Esophagus (tissue), 2 donors: Measurements from ENCODE around the gene USP14. TPM values are rescaled to one million over a fixed set of nuclear protein-coding genes. Genes with fewer than 3 reads are reported as not detected.

Experiments
- H3K27ac ChIP-seq, 2 donors: one replicate each; pipeline ENCODE4 v1.5.1; 2013; ENCODE audit warnings: low read depth in 2 of 2, mild to moderate bottlenecking in 2 of 2, inconsistent platforms in 1 of 2, low read length in 1 of 2, moderate library complexity in 1 of 2
- H3K27me3 ChIP-seq, 2 donors: one replicate each; pipeline ENCODE4 v1.6.1; 2013; ENCODE audit warnings: low read length in 2 of 2, control low read depth in 1 of 2, mild to moderate bottlenecking in 1 of 2; ENCODE audit not compliant: insufficient read depth in 2 of 2, control insufficient read depth in 1 of 2
- H3K36me3 ChIP-seq, 2 donors: one replicate each; pipeline ENCODE4 v1.6.1; 2013; ENCODE audit warnings: low read length in 1 of 2; ENCODE audit not compliant: control insufficient read depth in 2 of 2, insufficient read depth in 2 of 2
- H3K4me1 ChIP-seq, 2 donors: one replicate each; pipeline ENCODE4 v1.6.1; 2013; ENCODE audit warnings: low read length in 1 of 2; ENCODE audit not compliant: control insufficient read depth in 2 of 2, insufficient read depth in 2 of 2
- H3K4me3 ChIP-seq, 2 donors: one replicate each; pipeline ENCODE4 v1.5.1; 2013; ENCODE audit warnings: low read length in 2 of 2, mild to moderate bottlenecking in 2 of 2, low read depth in 1 of 2, moderate library complexity in 1 of 2
- H3K9me3 ChIP-seq, 2 donors: one replicate each; pipeline ENCODE4 v1.6.1; 2013; ENCODE audit warnings: mild to moderate bottlenecking in 2 of 2, low read depth in 1 of 2, low read length in 1 of 2, moderate library complexity in 1 of 2; ENCODE audit not compliant: control insufficient read depth in 2 of 2, insufficient read depth in 1 of 2
- WGBS, 2 donors: extraction: QIAGEN DNeasy Blood & Tissue Kit; methylation state at CpG; one replicate each; pipeline ENCODE4 v1.1.7; 2013; 5-methylcytosine and 5-hydroxymethylcytosine counted together
- polyA plus RNA-seq, 2 donors: library from polyadenylated mRNA; stranded (reverse); fragments of 200-250 nt; gene quantifications; one replicate each; pipeline ENCODE4 v1.2.3, GENCODE V29; 2013
- donor health status: healthy with polysubstance abuse.
- donor health status: Bipolar disorder and iron deficiency.

Gene USP14
- polyA plus RNA-seq, 2 donors: 13.8 to 23.4 TPM

DNA sequence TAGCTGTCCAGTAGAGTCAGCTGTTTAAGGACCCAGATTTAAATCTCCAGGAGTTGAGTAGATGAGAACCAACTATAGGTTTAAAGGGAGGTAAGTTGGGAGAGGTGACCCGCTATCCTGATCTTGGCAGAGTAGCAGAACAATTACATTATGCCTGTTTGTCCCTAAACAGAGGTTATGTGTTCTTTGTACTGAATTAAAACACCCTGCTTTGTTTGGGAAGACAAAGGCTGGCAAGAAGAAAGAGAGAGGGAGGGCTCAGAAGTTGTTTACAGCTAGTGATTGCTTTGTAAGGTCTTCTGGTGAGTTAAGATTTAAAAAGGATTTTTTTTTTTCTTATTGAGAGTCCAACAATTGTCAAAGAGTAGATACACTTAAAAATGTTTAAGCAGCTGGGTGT is 37.3 kb downstream of the USP14 start:
- H3K27ac ChIP-seq: no peak overlapping the region
- no peaks in the 10 kb centered on the region for H3K9me3 ChIP-seq
- H3K36me3 ChIP-seq: peaks cover 3 to 6% of the 10 kb centered on the region in 2 donors
- 100% methylated on average over 1 of the region's 1 CpG for WGBS, 2 donors
- H3K4me1 ChIP-seq: no peaks in the 10 kb centered on the region
- H3K27me3 ChIP-seq: no peaks in the 10 kb centered on the region
- no peak overlapping the region for H3K4me3 ChIP-seq

DNA sequence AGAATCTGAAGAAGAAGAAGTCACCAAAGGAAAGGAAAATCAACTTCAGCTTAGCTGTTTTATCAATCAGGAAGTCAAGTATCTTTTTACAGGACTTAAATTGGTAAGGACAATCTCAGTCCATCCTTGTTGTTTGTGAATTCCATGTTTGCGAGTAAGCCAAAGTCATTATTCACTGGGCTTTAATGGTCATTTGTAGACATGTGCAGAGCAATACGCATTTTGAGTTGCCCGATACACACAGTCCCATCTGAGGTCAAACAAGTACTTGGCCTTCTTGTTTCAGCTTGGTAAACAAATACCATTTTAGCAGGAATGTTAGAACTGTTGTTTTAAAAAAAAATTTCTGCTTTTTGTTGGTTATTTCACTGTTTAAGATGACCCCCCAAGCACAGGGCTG is 40.9 kb downstream of the USP14 start:
- 96 to 98% methylated on average over 3 of the region's 3 CpGs for WGBS, 2 donors
- no peak overlapping the region for H3K4me3 ChIP-seq
- no peaks in the 10 kb centered on the region for H3K27me3 ChIP-seq
- peaks cover 3 to 6% of the 10 kb centered on the region in 2 donors for H3K36me3 ChIP-seq
- no peak overlapping the region for H3K27ac ChIP-seq
- H3K4me1 ChIP-seq: no peaks in the 10 kb centered on the region
- no peaks in the 10 kb centered on the region for H3K9me3 ChIP-seq

DNA sequence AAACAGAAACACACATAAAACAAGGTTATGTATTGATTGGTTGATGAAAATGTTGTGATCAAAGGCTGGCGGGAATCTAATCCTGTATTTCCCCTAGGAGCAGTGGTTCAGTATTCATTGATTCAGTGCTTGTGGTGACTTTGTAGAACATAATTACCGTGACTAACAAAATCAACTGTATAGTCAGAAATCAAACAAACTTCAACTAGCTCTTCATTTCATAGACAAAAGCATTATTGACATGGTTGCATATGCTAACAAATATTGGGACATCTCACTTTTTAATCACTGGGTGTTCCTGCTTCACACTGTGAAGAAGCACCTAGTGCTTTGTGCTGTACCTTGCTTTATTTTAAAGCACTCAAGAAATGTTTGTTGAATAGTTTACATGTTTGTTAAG is 41.4 kb downstream of the USP14 start:
- H3K9me3 ChIP-seq: no peaks in the 10 kb centered on the region
- no peaks in the 10 kb centered on the region for H3K4me1 ChIP-seq
- H3K27me3 ChIP-seq: no peaks in the 10 kb centered on the region
- H3K27ac ChIP-seq: no peak overlapping the region
- H3K36me3 ChIP-seq: peaks cover 3 to 6% of the 10 kb centered on the region in 2 donors
- H3K4me3 ChIP-seq: no peak overlapping the region
- WGBS, 2 donors: 94 to 95% methylated on average over 2 of the region's 2 CpGs

DNA sequence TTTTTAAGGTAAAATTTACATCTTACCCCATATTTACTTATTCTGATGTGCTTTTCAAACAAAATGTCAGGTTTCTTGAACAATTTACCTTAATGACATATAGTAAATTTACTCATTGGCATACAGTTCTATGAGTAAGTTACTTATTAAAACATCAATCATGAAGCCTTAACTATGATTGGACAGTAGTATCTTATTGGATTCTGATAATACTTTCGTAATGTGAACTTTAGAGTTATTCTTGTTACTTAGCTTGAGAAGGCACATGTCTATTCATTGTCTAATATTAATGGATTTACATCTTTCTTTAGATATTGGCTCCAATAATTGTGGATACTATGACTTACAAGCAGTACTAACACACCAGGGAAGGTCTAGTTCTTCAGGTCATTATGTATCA is 51.7 kb downstream of the USP14 start:
- no peaks in the 10 kb centered on the region for H3K4me1 ChIP-seq
- H3K36me3 ChIP-seq: peaks cover 12 to 19% of the 10 kb centered on the region in 2 donors
- H3K27ac ChIP-seq: no peak overlapping the region
- no peaks in the 10 kb centered on the region for H3K9me3 ChIP-seq
- 76 to 91% methylated on average over 1 of the region's 1 CpG for WGBS, 2 donors
- no peak overlapping the region for H3K4me3 ChIP-seq
- H3K27me3 ChIP-seq: no peaks in the 10 kb centered on the region

DNA sequence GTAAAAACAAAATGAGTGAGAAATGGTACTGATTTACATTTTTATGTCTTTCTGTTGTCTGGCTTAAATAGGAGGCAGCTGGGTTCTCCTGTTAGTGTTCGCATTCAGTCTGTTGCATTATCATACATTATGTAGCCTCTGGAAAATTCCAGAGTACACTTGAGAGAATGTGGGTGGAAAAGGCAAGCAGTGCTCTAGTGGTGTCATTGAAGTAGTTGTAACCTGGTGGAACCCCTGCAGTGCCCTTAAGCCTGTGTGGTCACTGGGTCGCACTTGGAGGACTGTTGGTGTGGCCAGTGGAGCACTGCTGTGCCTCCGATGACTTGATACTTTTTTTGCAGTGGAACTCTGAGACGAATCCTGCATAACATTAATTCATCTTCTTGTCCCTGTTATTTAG is 52.4 kb downstream of the USP14 start:
- no peaks in the 10 kb centered on the region for H3K9me3 ChIP-seq
- no peak overlapping the region for H3K27ac ChIP-seq
- H3K4me3 ChIP-seq: no peak overlapping the region
- 95 to 96% methylated on average over 4 of the region's 4 CpGs for WGBS, 2 donors
- no peaks in the 10 kb centered on the region for H3K27me3 ChIP-seq
- no peaks in the 10 kb centered on the region for H3K4me1 ChIP-seq
- H3K36me3 ChIP-seq: peaks cover 11 to 16% of the 10 kb centered on the region in 2 donors

DNA sequence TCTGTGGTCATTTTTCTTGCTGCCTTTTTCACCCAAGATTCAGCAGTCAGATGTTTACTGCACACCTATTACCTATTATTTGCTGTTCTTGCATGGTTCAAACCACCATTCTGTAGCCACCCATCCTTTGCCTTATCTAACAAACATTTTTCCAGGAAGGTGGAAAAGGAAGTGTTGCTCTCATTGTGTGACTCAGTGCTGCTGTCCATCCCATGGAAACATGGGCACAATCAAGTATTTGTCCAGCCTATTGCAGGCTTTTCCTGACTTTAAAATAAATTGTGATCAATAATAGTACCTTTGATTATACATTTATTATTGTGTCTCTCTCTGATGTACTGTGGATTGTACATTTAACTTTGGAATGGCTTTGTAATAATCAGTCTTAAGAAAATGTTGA is 53.2 kb downstream of the USP14 start:
- no peaks in the 10 kb centered on the region for H3K27me3 ChIP-seq
- H3K4me1 ChIP-seq: no peaks in the 10 kb centered on the region
- H3K4me3 ChIP-seq: no peak overlapping the region
- H3K27ac ChIP-seq: no peak overlapping the region
- no peaks in the 10 kb centered on the region for H3K9me3 ChIP-seq
- H3K36me3 ChIP-seq: peaks cover 11 to 14% of the 10 kb centered on the region in 2 donors

DNA sequence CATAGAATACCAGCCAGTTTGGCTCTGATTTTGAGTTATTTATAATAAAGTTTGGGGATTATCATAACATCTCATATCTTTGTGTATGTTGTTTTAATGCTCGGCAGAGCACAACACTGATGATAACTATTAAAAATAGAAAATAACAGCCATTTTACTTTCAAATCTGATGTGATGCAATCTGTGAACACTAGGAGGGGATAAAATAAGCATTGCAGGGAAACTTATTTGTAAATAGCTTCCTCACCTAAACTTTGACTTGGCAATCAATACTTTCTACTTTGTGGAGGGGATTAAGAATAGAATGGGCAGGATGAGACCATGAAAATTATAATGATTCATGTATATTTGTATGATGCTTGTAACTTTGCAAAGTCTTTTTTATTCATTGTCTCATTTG is 54.4 kb downstream of the USP14 start:
- Histone ChIP-seq H3K27me3 (no peaks in the 10 kb centered on the region), H3K9me3 (no peaks in the 10 kb centered on the region), H3K4me1 (no peaks in the 10 kb centered on the region), H3K27ac (no peak overlapping the region), H3K36me3 (peaks cover 13 to 14% of the 10 kb centered on the region in 2 donors), H3K4me3 (no peak overlapping the region)
- 71 to 79% methylated on average over 1 of the region's 1 CpG for WGBS, 2 donors

DNA sequence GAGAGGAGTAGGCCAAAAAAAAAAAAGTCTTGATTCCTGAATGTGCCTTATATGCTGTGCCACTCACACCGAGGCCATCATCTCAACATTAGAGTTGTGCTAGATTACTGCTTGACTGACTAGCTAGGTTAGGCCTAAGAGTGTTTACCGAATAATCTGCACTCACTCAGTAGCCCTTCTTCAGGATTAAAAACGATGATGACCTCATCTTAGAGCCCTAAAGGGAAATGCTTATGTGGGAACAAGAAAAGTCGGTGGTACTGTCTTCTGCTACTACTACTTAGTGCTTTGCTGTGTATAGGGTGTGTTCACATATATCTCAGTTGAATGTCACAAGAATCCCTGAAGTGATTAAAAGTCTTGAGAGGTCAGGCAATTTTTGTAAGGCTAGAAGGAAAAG is 55.1 kb downstream of the USP14 start:
- Histone ChIP-seq H3K36me3 (peaks cover 15 to 16% of the 10 kb centered on the region in 2 donors), H3K4me1 (no peaks in the 10 kb centered on the region), H3K4me3 (no peak overlapping the region), H3K27me3 (no peaks in the 10 kb centered on the region), H3K27ac (no peak overlapping the region), H3K9me3 (no peaks in the 10 kb centered on the region)
- WGBS, 2 donors: 74 to 87% methylated on average over 4 of the region's 4 CpGs

DNA sequence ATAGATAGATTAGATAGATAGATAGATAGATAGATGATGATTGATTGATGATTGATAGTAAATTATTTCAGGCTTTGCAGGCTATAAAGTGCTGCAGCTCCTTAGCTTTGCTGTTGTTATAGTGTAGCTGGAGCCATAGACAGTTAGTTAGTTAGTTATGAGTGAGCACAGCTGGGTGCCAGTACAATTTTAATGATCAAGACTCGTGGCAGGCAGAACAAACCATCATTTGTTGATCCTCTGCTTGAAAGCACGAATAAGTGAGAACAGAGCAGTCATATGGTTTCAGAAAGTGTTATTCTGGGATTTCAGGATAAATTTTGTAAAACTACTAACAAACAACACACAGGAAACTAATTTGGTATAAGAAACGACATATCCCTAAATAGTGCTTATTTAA is 55.6 kb downstream of the USP14 start:
- WGBS, 2 donors: 74 to 83% methylated on average over 3 of the region's 3 CpGs
- Histone ChIP-seq H3K27ac (no peak overlapping the region), H3K27me3 (no peaks in the 10 kb centered on the region), H3K9me3 (no peaks in the 10 kb centered on the region), H3K4me3 (no peak overlapping the region), H3K4me1 (no peaks in the 10 kb centered on the region), H3K36me3 (peaks cover 15 to 16% of the 10 kb centered on the region in 2 donors)

DNA sequence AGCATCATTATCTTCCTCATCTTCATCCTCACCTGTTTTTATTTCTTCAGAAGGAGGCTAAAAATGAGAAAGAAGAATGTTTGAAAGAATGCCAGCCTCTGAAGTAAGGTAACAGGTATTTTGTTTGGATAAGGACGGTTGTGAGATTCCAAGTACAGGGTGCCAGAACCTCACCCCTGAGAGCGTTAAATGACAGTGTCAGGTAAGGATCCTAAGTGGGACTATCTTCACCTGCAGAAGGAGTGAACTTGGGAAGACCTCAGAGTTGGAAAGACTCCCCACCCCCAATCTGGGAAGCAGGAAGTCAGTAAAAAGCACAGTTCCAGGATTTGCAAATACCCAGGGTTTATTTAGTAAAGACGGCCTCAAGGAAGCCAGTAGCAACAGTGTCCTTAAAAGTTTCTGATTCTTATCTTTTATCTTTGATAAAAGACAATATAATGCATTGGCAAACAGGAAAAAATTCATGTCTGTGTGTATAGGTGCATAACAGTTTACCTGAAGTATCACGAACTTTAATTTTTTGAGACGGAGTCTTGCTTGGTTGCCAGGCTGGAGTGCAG is 57.2 kb downstream of the USP14 start:
- Histone ChIP-seq H3K36me3 (peaks cover 15 to 16% of the 10 kb centered on the region in 2 donors), H3K4me1 (no peaks in the 10 kb centered on the region), H3K27me3 (no peaks in the 10 kb centered on the region), H3K9me3 (no peaks in the 10 kb centered on the region), H3K27ac (no peak overlapping the region), H3K4me3 (no peak overlapping the region)
- 76% methylated on average over 5 of the region's 5 CpGs for WGBS, 2 donors
